GM21529 (cell line): ENCODE data around the gene AMPD3.
A peak's percentile ranks its signal among the peaks of the same experiment; 100 is the strongest.

Experiments used
- ATAC-seq: cut with Tn5 transposase; IDR thresholded peaks from one replicate; pipeline ENCODE4 v1.9.1; 2021; ENCODE audit not compliant: unreplicated experiment

Gene AMPD3

GRCh38 chr11:10528121-10528520, 73.1 kb downstream of the AMPD3 start:
- ATAC-seq, result no peak

GRCh38 chr11:10529279-10529678, 74.2 kb downstream of the AMPD3 start:
- ATAC-seq, result no peak

GRCh38 chr11:10532526-10532925, 77.5 kb downstream of the AMPD3 start:
- ATAC-seq, result no peak

- no peak for ATAC-seq
Observed at GRCh38 chr11:10533323-10533722, 78.3 kb downstream of the AMPD3 start.

GRCh38 chr11:10534316-10534715, 79.3 kb downstream of the AMPD3 start:
- ATAC-seq, result no peak

GRCh38 chr11:10537600-10537999, 82.5 kb downstream of the AMPD3 start:
- no peak for ATAC-seq

- no peak for ATAC-seq
Observed at GRCh38 chr11:10538924-10539323, 83.9 kb downstream of the AMPD3 start.

GRCh38 chr11:10539339-10539738, 84.3 kb downstream of the AMPD3 start:
- no peak for ATAC-seq

GRCh38 chr11:10540546-10540914, 85.5 kb downstream of the AMPD3 start:
- peak; percentile 33 for ATAC-seq

- ATAC-seq, result peak; percentile 95
Observed at GRCh38 chr11:10540915-10541560, 86.0 kb downstream of the AMPD3 start, which contains the start of gene RNF141. Gene RNF141, minus strand, starts transcription at chr11:10541187. Its CDS starts 7,029 bp downstream, at chr11:10534158.

GRCh38 chr11:10541561-10541930, 86.5 kb downstream of the AMPD3 start:
- no peak for ATAC-seq

GRCh38 chr11:10542776-10543175, 87.7 kb downstream of the AMPD3 start:
- no peak for ATAC-seq

GRCh38 chr11:10543782-10544181, 88.7 kb downstream of the AMPD3 start:
- no peak for ATAC-seq

- ATAC-seq, result no peak
Observed at GRCh38 chr11:10544491-10545465, 89.7 kb downstream of the AMPD3 start.

GRCh38 chr11:10550503-10551289, 95.6 kb downstream of the AMPD3 start:
- ATAC-seq, result no peak

GRCh38 chr11:10551290-10551592, 96.2 kb downstream of the AMPD3 start:
- no peak for ATAC-seq

GRCh38 chr11:10551845-10552352, 96.8 kb downstream of the AMPD3 start:
- ATAC-seq, result no peak

GRCh38 chr11:10556590-10556989, 101.5 kb downstream of the AMPD3 start:
- ATAC-seq, result no peak
